Measurements from ENCODE around the gene WDR27. TPM values are rescaled to one million over a fixed set of nuclear protein-coding genes. Genes with fewer than 3 reads are reported as not detected.

Gene WDR27
- polyA plus RNA-seq, 5 donors = 70.7 to 103 (median 79.6) TPM

DNA sequence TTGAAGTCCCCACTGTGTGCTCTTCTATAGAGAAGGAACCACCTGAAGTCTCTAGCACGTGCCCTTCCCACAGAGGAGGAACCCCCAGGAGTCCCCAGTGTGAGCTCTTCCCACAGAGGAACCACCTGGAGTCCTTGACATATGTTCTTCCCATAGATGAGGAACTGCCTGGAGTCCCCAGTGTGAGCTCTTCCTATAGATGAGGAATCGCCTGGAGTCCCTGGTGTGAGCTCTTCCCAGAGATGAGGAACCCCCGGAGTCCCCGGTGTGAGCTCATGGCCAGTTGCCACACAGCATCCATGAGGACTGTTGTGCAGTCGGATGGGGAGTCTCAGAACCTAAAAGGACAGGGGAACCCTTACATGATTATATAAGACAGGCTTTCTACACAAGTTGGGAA is 290.1 kb downstream of the WDR27 start:
- DNase-seq = no peak

DNA sequence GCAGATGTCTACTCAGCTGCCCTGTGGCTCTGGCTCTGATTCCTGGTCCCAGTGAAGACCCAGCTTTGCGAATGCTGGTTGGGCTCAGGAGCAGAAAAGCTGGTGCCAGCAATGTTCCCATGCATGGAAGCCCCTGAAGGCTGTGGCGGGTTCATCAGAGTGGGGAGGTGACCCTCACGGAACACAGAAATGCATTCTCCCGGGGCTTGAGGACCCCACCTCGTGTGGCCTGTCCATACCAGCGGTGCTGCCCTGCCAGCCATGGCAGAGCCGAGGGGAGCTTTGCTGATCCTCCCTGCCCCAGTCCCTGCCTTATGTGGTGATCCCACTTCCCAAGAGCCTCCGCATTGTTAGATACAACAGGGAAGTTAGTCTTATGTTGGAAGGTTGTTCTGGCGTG is 290.5 kb downstream of the WDR27 start:
- DNase-seq = no peak

DNA sequence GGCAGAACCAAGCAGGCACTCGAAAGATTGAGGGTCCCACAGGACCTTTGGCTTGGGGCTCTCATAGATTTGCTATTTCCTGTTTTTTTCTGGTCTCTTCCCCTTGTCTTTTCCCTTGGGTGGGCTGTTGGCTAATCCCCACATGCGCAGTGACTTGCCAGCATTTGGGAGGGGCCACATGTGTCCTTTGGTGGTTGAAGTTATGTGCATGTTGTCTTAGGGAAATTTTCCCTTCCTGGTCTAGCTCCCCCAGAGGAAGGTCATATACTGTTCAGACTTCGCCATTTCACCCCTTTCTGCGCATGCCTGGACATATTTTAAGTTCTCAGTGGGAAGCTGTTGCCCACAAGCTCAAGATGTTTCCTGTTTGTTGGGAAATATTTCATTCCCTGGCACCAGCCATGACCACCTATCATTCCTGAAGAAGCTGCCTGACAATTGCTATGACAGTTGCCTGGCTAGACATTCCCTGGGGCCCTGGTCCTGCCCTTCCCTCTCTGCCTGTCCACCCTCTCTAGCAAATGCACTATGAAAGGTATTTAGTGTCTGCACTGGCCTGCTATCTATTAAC is 292.0 kb downstream of the WDR27 start:
- DNase-seq = no peak

GRCh38 chr6:169407325-169407724 is 294.5 kb downstream of the WDR27 start:
- DNase-seq = no peak

Other genes with a start within 250 kb of the WDR27 start
- gene C6orf120, start 97 bp upstream of the WDR27 start, polyA plus RNA-seq (ENCODE audit: insufficient read depth in 1 of 5, insufficient read length in 5 of 5, low replicate concordance in 1 of 5) = 10 to 100 TPM; 23.9 to 33.4 (median 27.4) TPM
- gene PHF10, start 22.5 kb upstream of the WDR27 start, polyA plus RNA-seq (ENCODE audit: insufficient read depth in 1 of 5, insufficient read length in 5 of 5, low replicate concordance in 1 of 5) = 100 to 1,000 TPM in 4 of 5 donors, 10 to 100 TPM in 1; 77.9 to 126 (median 114) TPM
- gene DYNLT2, start 49.5 kb upstream of the WDR27 start, polyA plus RNA-seq (ENCODE audit: insufficient read depth in 1 of 5, insufficient read length in 5 of 5, low replicate concordance in 1 of 5) = 10 to 100 TPM in 1 of 5 donors, 1 to 10 TPM in 4; 5.0 to 10.5 (median 7.6) TPM
- 10 to 100 TPM; 35.2 to 53.0 (median 48.2) TPM for gene ERMARD, start 49.6 kb upstream of the WDR27 start, polyA plus RNA-seq (ENCODE audit: insufficient read depth in 1 of 5, insufficient read length in 5 of 5, low replicate concordance in 1 of 5)

All from right lung (tissue), 5 donors.